HEK293T (cell line): Measurements from ENCODE around the gene GARIN5A.

Experiments used
- BHLHE40 ChIP-seq: fragments of 450-650 bp; IDR thresholded peaks from 2 replicates; pipeline ENCODE4 v1.6.1; 2016; ENCODE audit warnings: mild to moderate bottlenecking, moderate library complexity, borderline replicate concordance
- FOXM1 ChIP-seq: fragments of 450-650 bp; IDR thresholded peaks from 2 replicates; pipeline ENCODE4 v1.6.1; 2017; ENCODE audit warnings: mild to moderate bottlenecking, borderline replicate concordance

DNA sequence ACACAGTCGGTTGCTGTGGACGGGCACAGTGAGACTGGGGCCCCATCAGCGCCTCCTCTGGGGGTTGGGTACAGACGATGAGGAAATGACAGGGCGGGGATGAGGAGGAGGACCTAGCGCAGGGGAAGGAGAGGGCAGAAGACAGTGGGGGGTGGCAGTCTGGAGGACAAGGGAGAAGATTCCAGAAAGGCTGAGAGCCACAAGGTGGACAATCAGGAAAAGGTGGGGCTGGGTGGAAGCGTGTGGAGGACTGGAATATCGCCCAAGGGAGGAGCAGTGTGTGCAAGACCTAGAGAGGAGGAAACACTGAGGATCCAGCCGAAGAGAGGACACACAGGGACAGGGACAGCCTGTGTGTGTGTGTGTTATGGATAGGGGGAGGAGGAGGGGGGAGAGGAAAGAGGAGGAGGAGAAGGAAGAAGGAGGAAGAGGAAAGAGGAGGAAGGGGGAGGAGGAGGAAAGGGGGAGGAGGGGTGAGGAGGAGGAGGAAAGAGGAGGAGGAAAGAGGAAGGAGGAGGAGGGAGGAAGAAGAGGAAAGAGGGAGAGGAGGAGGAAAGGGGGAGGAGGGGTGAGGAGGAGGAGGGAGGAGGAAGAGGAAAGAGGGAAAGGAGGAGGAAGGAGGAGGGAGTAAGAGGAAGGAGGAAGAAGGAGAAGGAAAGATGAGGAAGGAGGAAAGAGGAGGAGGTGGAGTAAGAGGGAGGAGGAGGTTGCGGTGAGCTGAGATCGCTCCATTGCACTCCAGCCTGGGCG lies 15.8 kb upstream of the GARIN5A start:
- TF ChIP-seq FOXM1 (no peak), BHLHE40 (no peak)
